HEK293 (cell line): ENCODE measurements around the gene KRT13.

ENCODE experiments used
- CTCF ChIA-PET: fragments of 350-600 bp; formaldehyde crosslinking; extraction: SDS; loops from one replicate; lab custom pipeline; 2021; ENCODE audit warnings: antibody characterized with exemption; lab: Yijun Ruan, JAX
- POLR2A ChIA-PET: fragments of 300-600 bp; formaldehyde crosslinking; extraction: SDS; loops from one replicate; lab custom pipeline; 2020; ENCODE audit warnings: antibody characterized with exemption, inconsistent platforms; lab: Yijun Ruan, JAX
- H3K27ac ChIP-seq: fragments of 200-500 bp; sonication (Bioruptor generic); 2 replicates; pipeline ENCODE4 v1.5.1; 2014; ENCODE audit warnings: low read depth, low read length, control low read depth, inconsistent platforms; ENCODE audit errors: extremely low read depth
- H3K36me3 ChIP-seq, 2 experiments: fragments of 200-500 bp in 1 of 2; sonication (Bioruptor generic) in 1 of 2; 1 replicate in 1 of 2; 2 replicates in 1 of 2; pipeline ENCODE4 v1.5.1; 2014 to 2017; ENCODE audit warnings: inconsistent platforms in 2 of 2, low read length in 2 of 2; ENCODE audit not compliant: control insufficient read depth in 2 of 2, insufficient read depth in 1 of 2
- H3K4me1 ChIP-seq: fragments of 200-500 bp; sonication (Bioruptor generic); 2 replicates; pipeline ENCODE4 v1.5.1; 2014; ENCODE audit warnings: mild to moderate bottlenecking, low read length, inconsistent platforms; ENCODE audit not compliant: control insufficient read depth, insufficient read depth
- H3K4me3 ChIP-seq: 2 replicates; pipeline ENCODE4 v1.5.1; 2011; ENCODE audit warnings: low read depth, mild to moderate bottlenecking, control low read depth, low read length, moderate library complexity
- H3K9me3 ChIP-seq: fragments of 200-500 bp; sonication (Bioruptor generic); 2 replicates; pipeline ENCODE4 v1.5.1; 2014; ENCODE audit warnings: low read depth, low read length, inconsistent platforms; ENCODE audit not compliant: control insufficient read depth, insufficient read depth
- BCL11B ChIP-seq: fragments of 450-650 bp; formaldehyde crosslinking; IDR thresholded peaks from 2 replicates; pipeline ENCODE4 v1.5.1; 2016; ENCODE audit warnings: low read depth, missing biosample characterization, missing genetic modification characterization
- EGR2 ChIP-seq: fragments of 450-650 bp; formaldehyde crosslinking; IDR thresholded peaks from 2 replicates; pipeline ENCODE4 v1.5.1; 2016; ENCODE audit warnings: low read depth, missing biosample characterization, missing genetic modification characterization
- MZF1 ChIP-seq: fragments of 450-650 bp; formaldehyde crosslinking; IDR thresholded peaks from 2 replicates; pipeline ENCODE4 v1.5.1; 2017; ENCODE audit warnings: missing biosample characterization, missing genetic modification characterization, borderline replicate concordance
- RBAK ChIP-seq: fragments of 450-650 bp; formaldehyde crosslinking; IDR thresholded peaks from 2 replicates; pipeline ENCODE4 v1.5.1; 2016; ENCODE audit warnings: missing biosample characterization, missing genetic modification characterization
- ZBTB48 ChIP-seq: fragments of 450-650 bp; formaldehyde crosslinking; IDR thresholded peaks from 2 replicates; pipeline ENCODE4 v1.5.1; 2016; ENCODE audit warnings: missing biosample characterization, missing genetic modification characterization
- ZNF10 ChIP-seq: fragments of 450-650 bp; formaldehyde crosslinking; IDR thresholded peaks from 2 replicates; pipeline ENCODE4 v1.5.1; 2017; ENCODE audit warnings: missing biosample characterization, missing genetic modification characterization
- ZNF132 ChIP-seq: fragments of 450-650 bp; formaldehyde crosslinking; IDR thresholded peaks from 2 replicates; pipeline ENCODE4 v1.5.1; 2017; ENCODE audit warnings: missing biosample characterization, missing genetic modification characterization, borderline replicate concordance
- ZNF2 ChIP-seq: fragments of 450-650 bp; formaldehyde crosslinking; IDR thresholded peaks from 2 replicates; pipeline ENCODE4 v1.5.1; 2016; ENCODE audit warnings: missing biosample characterization, missing genetic modification characterization
- ZNF211 ChIP-seq: fragments of 450-650 bp; formaldehyde crosslinking; IDR thresholded peaks from 2 replicates; pipeline ENCODE4 v1.5.1; 2016; ENCODE audit warnings: low read depth, missing biosample characterization, missing genetic modification characterization
- ZNF239 ChIP-seq: fragments of 450-650 bp; formaldehyde crosslinking; IDR thresholded peaks from 2 replicates; pipeline ENCODE4 v1.5.1; 2016; ENCODE audit warnings: missing biosample characterization, missing genetic modification characterization
- ZNF266 ChIP-seq: fragments of 450-650 bp; formaldehyde crosslinking; IDR thresholded peaks from 2 replicates; pipeline ENCODE4 v1.5.1; 2016; ENCODE audit warnings: missing biosample characterization, missing genetic modification characterization, low read depth
- ZNF366 ChIP-seq: fragments of 450-650 bp; formaldehyde crosslinking; conservative IDR thresholded peaks from 2 replicates; pipeline ENCODE4 v1.5.1; 2016; ENCODE audit warnings: missing biosample characterization, missing genetic modification characterization
- ZNF514 ChIP-seq: fragments of 450-650 bp; formaldehyde crosslinking; IDR thresholded peaks from 2 replicates; pipeline ENCODE4 v1.5.1; 2016; ENCODE audit warnings: missing biosample characterization, missing genetic modification characterization
- ZNF571 ChIP-seq: fragments of 450-650 bp; formaldehyde crosslinking; IDR thresholded peaks from 2 replicates; pipeline ENCODE4 v1.5.0; 2017; ENCODE audit warnings: missing biosample characterization, missing genetic modification characterization
- ZNF629 ChIP-seq: fragments of 450-650 bp; formaldehyde crosslinking; IDR thresholded peaks from 2 replicates; pipeline ENCODE4 v1.5.1; 2017; ENCODE audit warnings: missing biosample characterization, missing genetic modification characterization
- ZNF654 ChIP-seq: fragments of 450-650 bp; formaldehyde crosslinking; IDR thresholded peaks from 2 replicates; pipeline ENCODE4 v1.5.1; 2016; ENCODE audit warnings: low read depth, missing biosample characterization, missing genetic modification characterization
- ZNF670 ChIP-seq: fragments of 450-650 bp; formaldehyde crosslinking; IDR thresholded peaks from 2 replicates; pipeline ENCODE4 v1.5.1; 2016; ENCODE audit warnings: missing biosample characterization, missing genetic modification characterization, low read depth
- ZNF791 ChIP-seq: fragments of 450-650 bp; formaldehyde crosslinking; IDR thresholded peaks from 2 replicates; pipeline ENCODE4 v1.5.1; 2016; ENCODE audit warnings: missing biosample characterization, missing genetic modification characterization
- ZNF792 ChIP-seq: fragments of 450-650 bp; formaldehyde crosslinking; IDR thresholded peaks from 2 replicates; pipeline ENCODE4 v1.5.1; 2016; ENCODE audit warnings: missing biosample characterization, missing genetic modification characterization
- TF ChIP-seq, protein P1 (sequence below): fragments of 450-650 bp; formaldehyde crosslinking; IDR thresholded peaks from 2 replicates; pipeline ENCODE4 v1.5.1; 2016; ENCODE audit warnings: missing biosample characterization, missing genetic modification characterization
- TF ChIP-seq, protein P2 (sequence below): fragments of 450-650 bp; formaldehyde crosslinking; IDR thresholded peaks from 2 replicates; pipeline ENCODE4 v1.5.1; 2017; ENCODE audit warnings: missing biosample characterization, missing genetic modification characterization
- TF ChIP-seq, protein P3 (sequence below): fragments of 450-650 bp; formaldehyde crosslinking; IDR thresholded peaks from 2 replicates; pipeline ENCODE4 v1.5.1; 2016; ENCODE audit warnings: missing biosample characterization, missing genetic modification characterization

KRT13 gene

DNA sequence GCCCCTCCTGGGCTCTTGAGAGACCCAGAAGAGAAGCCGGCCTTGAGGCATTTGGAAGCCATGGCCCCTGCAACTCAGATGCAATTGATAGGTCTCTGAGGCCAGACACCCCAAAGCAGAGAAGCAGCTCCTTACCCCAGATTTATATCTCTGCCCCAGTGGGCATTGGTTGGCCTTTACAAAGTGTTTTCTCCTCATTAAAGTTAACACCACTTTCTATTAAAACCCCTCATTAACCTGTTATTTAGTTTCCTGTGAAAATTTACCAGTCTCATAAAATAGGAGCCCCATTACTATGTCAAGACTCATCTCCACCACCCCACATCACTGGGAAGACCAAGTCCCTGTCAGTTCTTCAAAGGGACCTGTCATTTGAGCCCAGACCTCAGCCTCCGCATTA, 24.4 kb downstream of the KRT13 start, which contains the start of gene KRT35:
Gene KRT35, minus strand, starts transcription at position 116 of the 400 bp plus-strand sequence. Its CDS starts 54 bp downstream, at position 62.
- POLR2A ChIA-PET = no interaction called here
- CTCF ChIA-PET = interaction anchor here (1.6 kb wide), 1 partner anchor 16 kb away, joined by 5 read pairs; no protein-coding TSS in a partner anchor
- Histone ChIP-seq H3K36me3 (no peaks in the 10 kb centered on the region), H3K9me3 (no peaks in the 10 kb centered on the region), H3K27ac (no peak within 1 kb of the TSS), H3K4me3 (no peak within 1 kb of the TSS), H3K4me1 (no peaks in the 10 kb centered on the region)
- TF ChIP-seq MZF1 (tag by site-specific recombination) (no peak), ZNF266 (tag by site-specific recombination) (no peak), EGR2 (tag by site-specific recombination) (no peak), ZNF654 (tag by site-specific recombination) (no peak), ZNF670 (tag by site-specific recombination) (no peak), ZBTB48 (no peak)
- TF ChIP-seq, all 188 proteins: peak for 0

DNA sequence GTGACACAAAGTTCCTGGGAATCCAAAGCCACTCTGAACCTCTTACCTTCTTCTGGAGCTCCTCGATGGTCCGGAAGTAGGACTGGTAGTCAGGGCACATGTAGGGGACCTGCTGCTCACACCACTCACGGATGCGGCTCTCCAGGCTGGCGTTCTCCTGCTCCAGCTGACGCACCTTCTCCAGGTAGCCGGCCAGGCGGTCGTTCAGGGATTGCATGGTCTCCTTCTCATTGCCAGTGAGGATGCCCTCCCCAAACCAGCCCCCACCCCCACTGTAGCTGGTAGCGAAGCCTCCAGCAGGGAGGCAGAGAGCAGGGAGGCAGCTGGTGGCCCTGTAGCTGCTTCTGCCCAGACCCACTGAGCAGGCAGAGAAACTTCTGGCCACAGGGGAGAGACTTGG, 24.8 kb downstream of the KRT13 start:
- no peaks in the 10 kb centered on the region for H3K9me3 ChIP-seq
- no peaks in the 10 kb centered on the region for H3K4me1 ChIP-seq
- H3K27ac ChIP-seq = no peak overlapping the region
- no peak overlapping the region for H3K4me3 ChIP-seq
- H3K36me3 ChIP-seq = no peaks in the 10 kb centered on the region
- no peak for TF ChIP-seq ZNF629
- no peak for TF ChIP-seq ZNF132 (tag by site-specific recombination)
- TF ChIP-seq, all 188 proteins: peak for 0
- CTCF ChIA-PET = interaction anchor here (1.0 to 1.6 kb wide), 4 partner anchors 17 to 182 kb away, joined by 3 to 7 read pairs (median 4); no protein-coding TSS in a partner anchor
- POLR2A ChIA-PET = no interaction called here

DNA sequence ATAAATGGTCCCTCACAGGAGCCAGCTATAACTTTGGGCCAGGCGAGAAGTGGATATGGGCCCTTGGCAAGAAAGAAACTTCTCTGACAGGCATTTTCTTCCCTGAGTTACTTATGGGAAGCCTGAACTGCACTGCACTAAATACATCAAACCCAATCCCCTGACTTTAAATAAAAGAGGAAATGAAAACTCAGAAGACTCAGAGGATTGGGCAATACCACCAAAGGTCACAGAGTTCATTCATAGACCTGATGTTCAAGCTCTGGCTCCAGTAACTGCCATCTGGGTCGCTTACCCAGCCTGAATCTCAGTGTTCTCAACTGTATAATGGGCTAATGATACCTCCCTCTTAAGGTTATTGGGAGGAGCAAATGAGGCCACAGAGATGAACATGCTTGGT, 25.3 kb downstream of the KRT13 start:
- Histone ChIP-seq H3K36me3 (no peaks in the 10 kb centered on the region), H3K9me3 (no peaks in the 10 kb centered on the region), H3K4me3 (no peak overlapping the region), H3K27ac (no peak overlapping the region), H3K4me1 (no peaks in the 10 kb centered on the region)
- POLR2A ChIA-PET = no interaction called here
- TF ChIP-seq ZNF211 (tag by site-specific recombination) (no peak), RBAK (tag by site-specific recombination) (no peak), BCL11B (tag by site-specific recombination) (no peak), ZNF239 (no peak), ZNF514 (tag by site-specific recombination) (no peak), ZNF791 (tag by site-specific recombination) (no peak), ZNF10 (no peak), ZNF366 (no peak), ZNF792 (tag by site-specific recombination) (no peak), ZNF2 (tag by site-specific recombination) (no peak), ZNF571 (tag by site-specific recombination) (no peak)
- TF ChIP-seq, protein P1, sequence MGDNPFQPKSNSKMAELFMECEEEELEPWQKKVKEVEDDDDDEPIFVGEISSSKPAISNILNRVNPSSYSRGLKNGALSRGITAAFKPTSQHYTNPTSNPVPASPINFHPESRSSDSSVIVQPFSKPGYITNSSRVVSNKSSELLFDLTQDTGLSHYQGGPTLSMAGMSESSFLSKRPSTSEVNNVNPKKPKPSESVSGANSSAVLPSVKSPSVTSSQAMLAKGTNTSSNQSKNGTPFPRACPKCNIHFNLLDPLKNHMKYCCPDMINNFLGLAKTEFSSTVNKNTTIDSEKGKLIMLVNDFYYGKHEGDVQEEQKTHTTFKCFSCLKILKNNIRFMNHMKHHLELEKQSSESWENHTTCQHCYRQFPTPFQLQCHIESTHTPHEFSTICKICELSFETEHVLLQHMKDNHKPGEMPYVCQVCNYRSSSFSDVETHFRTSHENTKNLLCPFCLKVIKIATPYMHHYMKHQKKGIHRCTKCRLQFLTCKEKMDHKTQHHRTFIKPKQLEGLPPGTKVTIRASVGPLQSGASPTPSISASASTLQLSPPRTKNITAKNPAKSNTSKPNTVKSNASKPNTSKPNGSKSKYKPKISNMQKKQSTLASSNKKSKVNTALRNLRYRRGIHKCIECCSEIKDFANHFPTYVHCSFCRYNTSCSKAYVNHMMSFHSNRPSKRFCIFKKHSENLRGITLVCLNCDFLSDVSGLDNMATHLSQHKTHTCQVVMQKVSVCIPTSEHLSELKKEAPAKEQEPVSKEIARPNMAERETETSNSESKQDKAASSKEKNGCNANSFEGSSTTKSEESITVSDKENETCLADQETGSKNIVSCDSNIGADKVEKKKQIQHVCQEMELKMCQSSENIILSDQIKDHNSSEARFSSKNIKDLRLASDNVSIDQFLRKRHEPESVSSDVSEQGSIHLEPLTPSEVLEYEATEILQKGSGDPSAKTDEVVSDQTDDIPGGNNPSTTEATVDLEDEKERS = no peak
- TF ChIP-seq, protein P2, sequence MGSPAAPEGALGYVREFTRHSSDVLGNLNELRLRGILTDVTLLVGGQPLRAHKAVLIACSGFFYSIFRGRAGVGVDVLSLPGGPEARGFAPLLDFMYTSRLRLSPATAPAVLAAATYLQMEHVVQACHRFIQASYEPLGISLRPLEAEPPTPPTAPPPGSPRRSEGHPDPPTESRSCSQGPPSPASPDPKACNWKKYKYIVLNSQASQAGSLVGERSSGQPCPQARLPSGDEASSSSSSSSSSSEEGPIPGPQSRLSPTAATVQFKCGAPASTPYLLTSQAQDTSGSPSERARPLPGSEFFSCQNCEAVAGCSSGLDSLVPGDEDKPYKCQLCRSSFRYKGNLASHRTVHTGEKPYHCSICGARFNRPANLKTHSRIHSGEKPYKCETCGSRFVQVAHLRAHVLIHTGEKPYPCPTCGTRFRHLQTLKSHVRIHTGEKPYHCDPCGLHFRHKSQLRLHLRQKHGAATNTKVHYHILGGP (tag by site-specific recombination) = no peak
- TF ChIP-seq, protein P3, sequence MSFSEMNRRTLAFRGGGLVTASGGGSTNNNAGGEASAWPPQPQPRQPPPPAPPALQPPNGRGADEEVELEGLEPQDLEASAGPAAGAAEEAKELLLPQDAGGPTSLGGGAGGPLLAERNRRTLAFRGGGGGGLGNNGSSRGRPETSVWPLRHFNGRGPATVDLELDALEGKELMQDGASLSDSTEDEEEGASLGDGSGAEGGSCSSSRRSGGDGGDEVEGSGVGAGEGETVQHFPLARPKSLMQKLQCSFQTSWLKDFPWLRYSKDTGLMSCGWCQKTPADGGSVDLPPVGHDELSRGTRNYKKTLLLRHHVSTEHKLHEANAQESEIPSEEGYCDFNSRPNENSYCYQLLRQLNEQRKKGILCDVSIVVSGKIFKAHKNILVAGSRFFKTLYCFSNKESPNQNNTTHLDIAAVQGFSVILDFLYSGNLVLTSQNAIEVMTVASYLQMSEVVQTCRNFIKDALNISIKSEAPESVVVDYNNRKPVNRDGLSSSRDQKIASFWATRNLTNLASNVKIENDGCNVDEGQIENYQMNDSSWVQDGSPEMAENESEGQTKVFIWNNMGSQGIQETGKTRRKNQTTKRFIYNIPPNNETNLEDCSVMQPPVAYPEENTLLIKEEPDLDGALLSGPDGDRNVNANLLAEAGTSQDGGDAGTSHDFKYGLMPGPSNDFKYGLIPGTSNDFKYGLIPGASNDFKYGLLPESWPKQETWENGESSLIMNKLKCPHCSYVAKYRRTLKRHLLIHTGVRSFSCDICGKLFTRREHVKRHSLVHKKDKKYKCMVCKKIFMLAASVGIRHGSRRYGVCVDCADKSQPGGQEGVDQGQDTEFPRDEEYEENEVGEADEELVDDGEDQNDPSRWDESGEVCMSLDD = no peak
- CTCF ChIA-PET = interaction anchor here (0.6 to 1.6 kb wide), 4 partner anchors 69 to 183 kb away, joined by 3 to 7 read pairs (median 4); no protein-coding TSS in a partner anchor
